ENCODE data around the gene STK32C.

STK32C gene

DNA sequence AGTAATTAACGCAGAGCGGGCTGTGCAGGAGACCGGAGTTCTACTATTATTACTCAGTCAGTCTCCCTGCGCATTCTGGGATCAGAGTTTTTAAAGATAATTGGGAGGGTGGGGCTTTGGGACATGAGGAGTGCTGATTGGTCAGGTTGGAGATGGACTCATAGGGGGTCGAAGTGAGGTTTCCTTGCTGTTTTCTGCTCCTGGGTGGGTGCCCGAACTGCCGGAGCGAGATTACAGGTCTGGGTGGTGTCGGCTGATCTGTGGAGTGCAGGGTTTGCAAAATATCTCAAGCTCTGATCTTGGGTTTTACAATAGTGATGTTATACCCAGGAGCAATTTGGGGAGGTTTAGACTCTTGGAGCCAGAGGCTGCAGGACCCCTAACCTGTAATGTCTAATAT, 20.4 kb upstream of the STK32C start:
- TF ChIP-seq, protein P1, sequence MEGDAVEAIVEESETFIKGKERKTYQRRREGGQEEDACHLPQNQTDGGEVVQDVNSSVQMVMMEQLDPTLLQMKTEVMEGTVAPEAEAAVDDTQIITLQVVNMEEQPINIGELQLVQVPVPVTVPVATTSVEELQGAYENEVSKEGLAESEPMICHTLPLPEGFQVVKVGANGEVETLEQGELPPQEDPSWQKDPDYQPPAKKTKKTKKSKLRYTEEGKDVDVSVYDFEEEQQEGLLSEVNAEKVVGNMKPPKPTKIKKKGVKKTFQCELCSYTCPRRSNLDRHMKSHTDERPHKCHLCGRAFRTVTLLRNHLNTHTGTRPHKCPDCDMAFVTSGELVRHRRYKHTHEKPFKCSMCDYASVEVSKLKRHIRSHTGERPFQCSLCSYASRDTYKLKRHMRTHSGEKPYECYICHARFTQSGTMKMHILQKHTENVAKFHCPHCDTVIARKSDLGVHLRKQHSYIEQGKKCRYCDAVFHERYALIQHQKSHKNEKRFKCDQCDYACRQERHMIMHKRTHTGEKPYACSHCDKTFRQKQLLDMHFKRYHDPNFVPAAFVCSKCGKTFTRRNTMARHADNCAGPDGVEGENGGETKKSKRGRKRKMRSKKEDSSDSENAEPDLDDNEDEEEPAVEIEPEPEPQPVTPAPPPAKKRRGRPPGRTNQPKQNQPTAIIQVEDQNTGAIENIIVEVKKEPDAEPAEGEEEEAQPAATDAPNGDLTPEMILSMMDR (conservative IDR thresholded peaks at IDR 0.05; ENCODE audit: low read depth, low read length): no peak
- H3K4me3 ChIP-seq (ENCODE audit: low read length): no peak overlapping the region
- no peak for DNase-seq (ENCODE audit: low read depth)

DNA sequence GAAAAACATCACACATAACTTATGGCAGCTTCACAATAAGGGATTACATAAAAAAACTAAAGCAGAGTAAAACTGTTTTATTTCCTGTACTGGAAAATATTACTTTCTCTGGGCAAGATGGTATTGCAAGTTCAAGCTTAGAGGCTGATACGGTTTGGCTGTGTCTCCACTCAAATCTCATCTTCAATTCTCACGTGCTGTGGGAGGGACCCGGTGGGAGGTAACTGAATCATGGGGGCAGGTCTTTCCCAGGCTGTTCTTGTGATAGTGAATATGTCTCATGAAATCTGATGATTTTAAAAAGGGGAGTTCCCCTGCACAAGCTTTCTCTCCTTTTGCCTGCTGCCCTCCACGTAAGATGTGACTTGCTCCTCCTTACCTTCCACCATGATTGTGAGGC, 19.2 kb upstream of the STK32C start:
- H3K4me3 ChIP-seq (ENCODE audit: low read length): no peak overlapping the region
- no peak for DNase-seq (ENCODE audit: low read depth)
- TF ChIP-seq, protein P1 (conservative IDR thresholded peaks at IDR 0.05; ENCODE audit: low read depth, low read length): no peak

DNA sequence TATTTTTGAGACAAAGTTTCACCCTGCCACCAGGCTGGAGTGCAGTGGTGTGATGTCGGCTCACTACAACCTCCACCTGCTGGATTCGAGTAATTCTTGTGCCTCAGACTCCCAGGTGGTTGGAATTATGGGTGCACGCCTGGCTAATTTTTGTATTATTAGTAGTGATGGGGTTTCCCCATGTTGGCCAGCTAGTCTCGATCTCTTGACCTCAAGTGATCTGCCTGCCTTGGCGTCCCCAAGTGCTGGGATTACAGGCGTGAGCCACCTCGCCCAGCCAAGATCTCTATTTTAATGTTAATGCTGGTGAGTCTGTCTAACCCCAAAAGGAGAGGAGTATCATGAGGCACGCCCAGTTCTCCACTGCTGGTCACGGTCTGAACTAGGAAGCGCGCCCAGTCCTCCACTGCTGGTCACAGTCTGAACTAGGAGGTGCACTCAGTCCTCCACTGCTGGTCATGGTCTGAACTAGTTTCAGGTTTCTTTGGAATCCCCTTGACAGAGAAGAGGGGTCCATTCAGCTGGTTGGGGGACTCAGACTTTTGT, 18.7 kb upstream of the STK32C start:
- H3K4me3 ChIP-seq (ENCODE audit: low read length): no peak overlapping the region
- DNase-seq (ENCODE audit: low read depth): no peak
- TF ChIP-seq, protein P1 (conservative IDR thresholded peaks at IDR 0.05; ENCODE audit: low read depth, low read length): no peak

DNA sequence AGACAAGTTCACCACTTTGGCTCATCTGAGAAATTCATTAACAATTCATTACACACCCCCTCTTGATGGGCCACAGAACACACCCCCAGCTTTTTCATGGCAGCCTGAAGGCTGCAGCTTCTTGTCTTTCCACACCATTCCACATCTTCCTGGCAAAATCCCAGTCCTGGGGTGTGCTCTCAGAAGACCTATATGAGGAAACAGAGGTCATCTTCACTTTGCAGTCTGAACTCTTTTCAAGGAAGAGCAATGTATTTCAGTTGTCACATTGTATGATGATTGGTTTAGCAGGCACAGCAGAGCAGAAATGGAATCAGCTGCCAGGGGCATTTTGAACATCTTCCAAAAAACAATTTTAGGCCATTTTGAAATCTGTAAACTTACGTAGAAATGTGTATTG, 16.4 kb upstream of the STK32C start:
- no peak overlapping the region for H3K4me3 ChIP-seq (ENCODE audit: low read length)
- TF ChIP-seq, protein P1 (conservative IDR thresholded peaks at IDR 0.05; ENCODE audit: low read depth, low read length): no peak
- DNase-seq (ENCODE audit: low read depth): no peak

DNA sequence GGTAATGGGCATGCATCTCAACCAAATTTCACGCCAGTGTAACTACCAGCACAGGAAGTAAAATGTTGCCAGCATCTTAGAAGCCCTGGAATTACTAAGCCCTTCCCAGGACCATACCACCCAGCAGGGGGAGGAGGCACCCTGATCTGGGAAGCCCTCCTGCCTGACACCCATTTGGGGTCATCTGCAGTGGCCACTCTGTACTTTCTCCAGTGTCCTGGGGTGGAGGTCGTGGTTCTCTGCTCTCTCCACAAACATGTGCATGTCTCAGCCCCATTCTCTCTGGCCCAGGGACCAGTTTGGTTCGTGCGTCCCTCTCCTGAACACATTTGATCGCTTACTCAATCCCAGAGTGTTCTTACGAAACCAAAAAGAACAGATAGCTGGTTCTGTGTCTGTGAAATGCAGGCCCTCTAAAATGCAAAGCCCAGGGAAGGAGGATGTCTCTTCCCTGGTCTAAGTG, 14.9 kb upstream of the STK32C start:
- DNase-seq (ENCODE audit: low read depth): no peak
- H3K4me3 ChIP-seq (ENCODE audit: low read length): no peak overlapping the region
- TF ChIP-seq, protein P1 (conservative IDR thresholded peaks at IDR 0.05; ENCODE audit: low read depth, low read length): peak; percentile 11

DNA sequence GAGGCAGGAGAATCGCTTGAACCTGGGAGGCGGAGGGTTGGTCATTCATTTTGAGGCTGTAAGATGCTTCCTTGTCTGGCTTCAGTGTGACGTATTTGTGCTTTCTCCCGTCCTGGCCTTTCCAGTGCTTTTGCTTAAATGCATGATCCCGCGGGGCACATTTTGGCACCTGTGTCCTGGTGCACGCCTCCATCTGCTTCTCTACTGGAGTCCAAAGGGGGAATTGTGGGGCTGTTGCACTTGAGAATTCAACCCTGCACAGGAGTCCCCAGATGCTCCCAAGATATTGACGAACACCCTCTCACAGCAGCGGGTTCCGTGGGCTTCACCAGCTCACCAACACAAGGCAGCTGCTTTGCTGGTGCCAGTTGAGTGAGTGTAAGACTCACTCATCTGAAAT, 14.0 kb upstream of the STK32C start:
- TF ChIP-seq, protein P1 (conservative IDR thresholded peaks at IDR 0.05; ENCODE audit: low read depth, low read length): no peak
- no peak for DNase-seq (ENCODE audit: low read depth)
- no peak overlapping the region for H3K4me3 ChIP-seq (ENCODE audit: low read length)

DNA sequence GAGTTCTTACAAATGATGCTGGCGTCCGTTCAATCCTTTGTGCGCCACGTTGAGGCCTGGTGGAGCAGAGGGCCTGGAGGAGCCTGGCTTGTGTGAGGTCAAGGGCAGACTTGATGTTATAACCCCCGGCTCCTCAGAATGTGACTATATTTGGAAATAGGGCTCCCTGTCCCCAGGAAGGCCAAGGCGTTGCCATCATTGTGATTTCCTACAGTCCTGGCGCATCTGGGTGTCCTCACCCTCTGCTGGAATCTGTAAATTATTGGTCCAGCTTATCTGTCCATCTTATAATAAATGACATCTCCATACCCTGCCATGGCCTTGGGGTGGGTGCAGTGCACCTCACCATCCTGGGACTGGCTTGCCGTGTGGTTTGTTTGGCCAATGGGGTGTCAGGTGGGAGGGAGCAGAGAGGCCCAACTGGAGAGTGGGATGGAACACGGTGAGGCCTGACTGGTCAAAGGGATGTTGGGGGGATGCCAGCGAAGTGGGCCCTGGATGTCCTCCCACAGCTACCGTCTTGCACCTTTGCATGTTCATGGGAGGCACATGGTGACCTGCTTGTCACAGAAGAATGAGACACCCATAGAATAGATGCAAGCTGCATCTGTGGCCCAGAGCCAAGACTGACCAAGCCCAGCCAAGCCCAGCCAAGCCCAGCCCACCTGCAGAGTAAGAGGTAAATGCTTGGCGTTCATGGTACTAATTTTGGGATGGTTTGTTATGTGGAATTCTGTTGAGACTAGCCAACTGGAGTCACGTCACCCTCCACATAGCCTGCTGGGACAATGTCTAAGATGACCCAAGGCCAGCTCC, 13.1 kb upstream of the STK32C start:
- TF ChIP-seq, protein P1 (conservative IDR thresholded peaks at IDR 0.05; ENCODE audit: low read depth, low read length): no peak
- no peak for DNase-seq (ENCODE audit: low read depth)
- H3K4me3 ChIP-seq (ENCODE audit: low read length): no peak overlapping the region

Data from retinal pigment epithelial cell (primary cell).